Measurements from ENCODE around the gene ARIH1. TPM values are rescaled to one million over a fixed set of nuclear protein-coding genes. Genes with fewer than 3 reads are reported as not detected.
A peak's percentile ranks its signal among the peaks of the same experiment; 100 is the strongest.
"Not testable (repeated sequence)": the region's sequence is repeated elsewhere in the genome, so short reads cannot be mapped to it uniquely, and the experiment has no call there.

The ARIH1 gene
- total RNA-seq, 1 donor from 2014 or later, result 184 TPM

DNA sequence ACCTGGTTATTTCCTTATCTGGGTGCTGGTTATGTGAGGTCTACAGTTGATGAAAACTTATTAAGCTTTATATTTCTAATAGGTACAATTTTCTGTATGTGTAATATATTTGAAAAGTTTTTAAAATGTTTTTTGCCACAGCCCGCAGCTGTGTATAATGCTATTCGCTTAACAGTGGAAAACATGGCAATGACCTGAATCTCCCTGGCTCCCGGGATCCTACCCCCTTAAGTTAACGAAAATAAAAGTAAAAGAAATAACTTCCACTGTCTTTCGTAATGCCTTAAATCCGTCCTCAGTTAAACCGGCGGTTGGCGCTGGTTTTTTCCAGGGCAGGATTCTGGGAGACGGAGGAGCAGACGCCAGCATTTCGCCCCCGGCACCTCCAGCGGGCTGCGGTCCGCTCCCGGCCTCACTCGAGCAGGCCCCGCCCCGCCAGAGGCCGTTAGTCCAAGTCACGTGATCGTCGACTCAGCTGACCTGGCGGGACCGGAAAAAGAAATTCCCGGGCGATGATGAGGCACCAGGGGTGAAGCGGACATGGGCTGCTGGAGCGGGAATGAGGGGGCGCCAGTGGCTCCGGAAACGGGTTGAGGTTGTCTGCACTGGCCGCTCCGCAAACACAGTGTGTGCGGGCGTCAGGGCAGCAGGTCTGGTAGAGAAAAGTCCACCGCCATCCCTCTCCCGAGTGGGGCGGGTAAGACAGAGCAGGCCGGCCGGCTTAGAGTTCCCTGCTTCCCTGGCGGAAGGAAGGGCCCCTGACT, 162.6 kb downstream of the ARIH1 start:
- ATAC-seq, result peak; percentile 94
- intact Hi-C loops (cut with micrococcal nuclease), result not testable (repeated sequence)
- DNase-seq, result peak; percentile 84

DNA sequence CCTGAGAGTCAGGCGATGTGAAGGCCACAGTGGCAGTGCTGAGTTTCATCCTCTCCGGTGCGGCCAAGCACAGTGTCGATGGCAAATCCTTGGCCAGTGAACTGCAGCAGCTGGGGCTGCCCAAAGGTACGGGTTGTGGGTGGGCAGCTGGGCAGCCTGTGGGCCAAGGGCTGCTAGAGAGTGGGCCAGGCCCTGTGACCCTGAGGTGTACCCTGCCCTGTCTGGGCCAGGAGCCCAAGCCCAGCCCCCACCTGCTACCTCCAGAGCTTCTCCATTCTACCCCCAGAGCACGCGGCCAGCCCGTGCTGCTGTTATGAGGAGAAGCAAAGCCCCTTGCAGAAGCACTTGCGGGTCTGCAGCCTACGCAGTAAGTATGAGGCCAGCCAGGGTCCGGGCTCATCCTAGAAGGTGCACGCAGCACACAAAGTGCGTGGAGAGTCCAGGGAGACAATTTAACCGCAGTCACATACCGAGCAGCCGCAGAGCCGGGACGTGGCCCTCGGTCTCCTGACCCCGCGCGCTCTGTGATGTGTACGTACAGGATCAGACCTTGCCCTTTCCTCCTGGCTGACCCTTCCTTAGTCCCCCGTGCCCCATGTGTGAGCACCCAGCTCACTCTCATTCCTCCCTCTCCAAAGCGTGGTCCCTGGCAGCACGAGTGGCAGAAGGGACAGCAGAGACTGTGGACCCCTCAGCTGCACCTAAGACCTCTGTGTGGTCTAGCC, 165.8 kb downstream of the ARIH1 start:
- intact Hi-C loops (cut with micrococcal nuclease); DNase-seq; ATAC-seq: not testable (repeated sequence)

DNA sequence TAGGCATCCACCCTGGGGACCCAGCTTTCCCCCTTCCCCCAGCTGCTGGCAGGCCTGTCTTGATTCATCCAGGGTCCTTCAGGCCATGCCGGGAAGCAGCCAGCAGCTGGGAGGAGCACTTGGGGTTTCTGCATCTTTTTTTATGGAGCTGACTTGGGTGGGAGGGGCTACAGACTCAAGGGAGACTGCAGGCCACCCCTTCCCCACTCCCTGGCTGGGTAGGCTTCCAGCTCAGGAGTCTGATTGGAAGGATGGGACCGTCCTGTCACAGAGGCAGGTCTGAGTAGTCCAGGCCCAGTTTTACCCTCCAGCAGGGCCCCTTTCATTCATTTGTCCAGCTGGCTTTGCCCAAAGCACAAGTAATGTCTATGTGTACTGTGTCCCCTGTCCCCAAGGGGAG, 168.1 kb downstream of the ARIH1 start:
- DNase-seq; intact Hi-C loops (cut with micrococcal nuclease); ATAC-seq: not testable (repeated sequence)

DNA sequence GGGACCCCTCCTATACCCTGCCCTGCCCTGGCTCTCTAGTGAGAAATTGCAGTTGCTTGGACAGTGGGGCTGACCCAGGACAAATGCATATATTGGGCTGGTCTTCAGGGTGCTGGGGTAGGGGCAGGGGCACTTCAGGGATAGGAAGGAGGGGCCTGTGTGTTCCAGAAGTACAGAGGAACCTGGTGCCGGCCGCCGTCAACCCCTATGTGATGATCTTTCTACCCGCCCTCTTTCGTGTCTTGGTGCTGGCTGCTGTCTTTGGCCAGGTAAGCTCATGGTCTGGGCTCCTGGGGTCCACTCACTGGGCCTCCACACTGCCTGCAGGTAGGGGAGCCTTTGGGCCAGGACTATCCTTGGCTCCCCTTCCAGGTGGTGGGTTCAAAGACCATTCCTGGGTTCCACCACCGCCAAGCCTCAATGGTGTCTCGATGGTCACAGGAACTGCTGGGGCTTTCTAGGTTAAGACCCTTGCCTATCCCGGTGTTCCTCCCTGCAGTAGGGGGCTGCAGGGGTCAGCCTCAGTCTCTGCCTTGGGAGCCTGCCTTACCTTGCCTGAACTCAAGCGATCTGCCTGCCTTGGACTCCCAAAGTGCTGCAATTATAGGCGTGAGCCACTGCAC, 174.6 kb downstream of the ARIH1 start:
- intact Hi-C loops (cut with micrococcal nuclease); ATAC-seq; DNase-seq: not testable (repeated sequence)

Other genes starting within 250 kb of the ARIH1 start
- gene PKM, start 243.1 kb upstream of the ARIH1 start, total RNA-seq, result 1,059 TPM
- gene PARP6, start 201.8 kb upstream of the ARIH1 start, total RNA-seq, result 49.6 TPM
- gene CELF6, start 154.2 kb upstream of the ARIH1 start, total RNA-seq, result 1.5 TPM
- 64.4 TPM for gene HEXA, start 98.3 kb upstream of the ARIH1 start, total RNA-seq
- gene TMEM202, start 76.0 kb upstream of the ARIH1 start, total RNA-seq, result not detected
- not detected for gene GOLGA6B, start 180.4 kb downstream of the ARIH1 start, total RNA-seq
- gene HIGD2B, start 211.9 kb downstream of the ARIH1 start, total RNA-seq, result not detected
- 9.6 TPM for gene BBS4, start 211.9 kb downstream of the ARIH1 start, total RNA-seq